Cerebellar nuclear complex (tissue), 1 donor: ENCODE data around the gene CLTB.
"Not testable (repeated sequence)": the region's sequence is repeated elsewhere in the genome, so short reads cannot be mapped to it uniquely, and the experiment has no call there.

Source experiments
- DNase-seq, 2 experiments: peaks; one replicate each; lab custom pipeline; 2025; lab: John Stamatoyannopoulos, UW

The CLTB gene

GRCh38 chr5:176415952-176416924 lies at the start of gene CLTB:
Gene CLTB, minus strand, starts transcription at chr5:176416539. Its CDS starts 176 bp downstream, at chr5:176416363.
- DNase-seq = peak; percentile 25 to 38

- no peak for DNase-seq
Measured at GRCh38 chr5:176463113-176463764, 46.9 kb upstream of the CLTB start.

- no peak for DNase-seq
Measured at GRCh38 chr5:176461349-176461748, 45.0 kb upstream of the CLTB start.

GRCh38 chr5:176458904-176459561 lies 42.7 kb upstream of the CLTB start:
- DNase-seq = no peak

- DNase-seq = no peak
Measured at GRCh38 chr5:176454724-176455394, 38.5 kb upstream of the CLTB start.

- no peak for DNase-seq
Measured at GRCh38 chr5:176450077-176450476, 33.7 kb upstream of the CLTB start.

GRCh38 chr5:176447978-176448608 lies 31.8 kb upstream of the CLTB start, which contains the start of gene FAF2:
Gene FAF2, plus strand, starts transcription at chr5:176448385. Its CDS starts 23 bp downstream, at chr5:176448408.
- peak; percentile 82 to 96 for DNase-seq

GRCh38 chr5:176447591-176447977 lies 31.2 kb upstream of the CLTB start:
- no peak for DNase-seq

GRCh38 chr5:176446884-176447590 lies 30.7 kb upstream of the CLTB start:
- no peak for DNase-seq

- no peak for DNase-seq
Measured at GRCh38 chr5:176446028-176446665, 29.8 kb upstream of the CLTB start.

GRCh38 chr5:176444742-176445141 lies 28.4 kb upstream of the CLTB start:
- no peak for DNase-seq

- not testable (repeated sequence) for DNase-seq
Measured at GRCh38 chr5:176442911-176443310, 26.6 kb upstream of the CLTB start.

GRCh38 chr5:176441921-176442323 lies 25.6 kb upstream of the CLTB start:
- DNase-seq = no peak

GRCh38 chr5:176440927-176441706 lies 24.8 kb upstream of the CLTB start:
- DNase-seq = no peak

GRCh38 chr5:176438959-176439757 lies 22.8 kb upstream of the CLTB start:
- DNase-seq = no peak

- DNase-seq = no peak
Measured at GRCh38 chr5:176436656-176437055, 20.3 kb upstream of the CLTB start.

GRCh38 chr5:176432707-176433106 lies 16.4 kb upstream of the CLTB start:
- no peak for DNase-seq

GRCh38 chr5:176429972-176430371 lies 13.6 kb upstream of the CLTB start:
- no peak for DNase-seq

- no peak for DNase-seq
Measured at GRCh38 chr5:176427971-176428370, 11.6 kb upstream of the CLTB start.
